ENCODE measurements around the gene TSC22D2. TPM values are rescaled to one million over a fixed set of nuclear protein-coding genes. Genes with fewer than 3 reads are reported as not detected.

TSC22D2 gene
- total RNA-seq, 2 experiments from 2014 or later = 12.3 to 16.7 TPM

- DNase-seq (no peak), ATAC-seq (no peak)
- peaks cover 53% of the 10 kb centered on the region for H3K36me3 Mint-ChIP-seq (ENCODE audit: low read depth)
- H3K27ac Mint-ChIP-seq = no peak overlapping the region
- TF ChIP-seq CTCF (IDR thresholded peaks at IDR 0.05) = no peak
- intact Hi-C loops (cut with micrococcal nuclease) = loop anchor here (10.0 kb wide), 1 partner anchor 451 kb away; no protein-coding TSS in a partner anchor
- H3K4me3 Mint-ChIP-seq = peak overlapping the region; percentile 84
- POLR2A ChIA-PET = interaction anchor here (1.0 to 1.3 kb wide), 2 partner anchors 18 to 20 kb away, joined by 3 to 4 read pairs; no protein-coding TSS in a partner anchor
- no peaks in the 10 kb centered on the region for H3K9me3 Mint-ChIP-seq
- no peaks in the 10 kb centered on the region for H3K27me3 Mint-ChIP-seq
- peaks cover 53% of the 10 kb centered on the region for H3K4me1 Mint-ChIP-seq (ENCODE audit: low read depth)
- CTCF ChIA-PET = no interaction called here
Observed at GRCh38 chr3:150414258-150414657, 6.2 kb downstream of the TSC22D2 start.

GRCh38 chr3:150414959-150415358 is 6.9 kb downstream of the TSC22D2 start:
- no peaks in the 10 kb centered on the region for H3K27me3 Mint-ChIP-seq
- peaks cover 58% of the 10 kb centered on the region for H3K4me1 Mint-ChIP-seq (ENCODE audit: low read depth)
- DNase-seq (no peak), ATAC-seq (no peak)
- H3K36me3 Mint-ChIP-seq (ENCODE audit: low read depth) = peaks cover 52% of the 10 kb centered on the region
- no peaks in the 10 kb centered on the region for H3K9me3 Mint-ChIP-seq
- peak overlapping the region; percentile 47 for H3K27ac Mint-ChIP-seq
- intact Hi-C loops (cut with micrococcal nuclease) = loop anchor here (10.0 kb wide), 1 partner anchor 450 kb away; no protein-coding TSS in a partner anchor
- POLR2A ChIA-PET = interaction anchor here (1.0 kb wide), 1 partner anchor 17 kb away, joined by 4 read pairs; no protein-coding TSS in a partner anchor
- CTCF ChIA-PET = interaction anchor here (1.2 kb wide), 2 partner anchors 10 to 29 kb away, joined by 3 to 5 read pairs; no protein-coding TSS in a partner anchor
- TF ChIP-seq CTCF (IDR thresholded peaks at IDR 0.05) = no peak
- H3K4me3 Mint-ChIP-seq = peak overlapping the region; percentile 84

- no peak for TF ChIP-seq CTCF (IDR thresholded peaks at IDR 0.05)
- no peak overlapping the region for H3K4me3 Mint-ChIP-seq
- peaks cover 58% of the 10 kb centered on the region for H3K4me1 Mint-ChIP-seq (ENCODE audit: low read depth)
- no peak for DNase-seq
- intact Hi-C loops (cut with micrococcal nuclease) = loop anchor here (10.0 kb wide), 1 partner anchor 446 kb away; no protein-coding TSS in a partner anchor
- POLR2A ChIA-PET = interaction anchor here (1.9 kb wide), 1 partner anchor 10 kb away, joined by 9 read pairs; the partner anchor contains the start of gene TSC22D2
- H3K27me3 Mint-ChIP-seq = no peaks in the 10 kb centered on the region
- H3K36me3 Mint-ChIP-seq (ENCODE audit: low read depth) = peaks cover 27% of the 10 kb centered on the region
- CTCF ChIA-PET = interaction anchor here (0.8 to 1.2 kb wide), 4 partner anchors 9 to 76 kb away, joined by 3 read pairs; partner anchors contain the start of gene TSC22D2
- ATAC-seq = no peak
- H3K9me3 Mint-ChIP-seq = no peaks in the 10 kb centered on the region
- no peak overlapping the region for H3K27ac Mint-ChIP-seq
Observed at GRCh38 chr3:150419076-150419868, 11.2 kb downstream of the TSC22D2 start.

- Mint-ChIP-seq H3K4me3 (no peak overlapping the region), H3K36me3 (ENCODE audit: low read depth) (peaks cover 21% of the 10 kb centered on the region), H3K27me3 (no peaks in the 10 kb centered on the region), H3K9me3 (no peaks in the 10 kb centered on the region), H3K27ac (no peak overlapping the region), H3K4me1 (ENCODE audit: low read depth) (peaks cover 51% of the 10 kb centered on the region)
- TF ChIP-seq CTCF (IDR thresholded peaks at IDR 0.05) = no peak
- DNase-seq (no peak), ATAC-seq (no peak)
- POLR2A ChIA-PET = interaction anchor here (1.9 kb wide), 1 partner anchor 11 kb away, joined by 9 read pairs; the partner anchor contains the start of gene TSC22D2
- CTCF ChIA-PET = interaction anchor here (1.1 kb wide), 1 partner anchor 75 kb away, joined by 3 read pairs; no protein-coding TSS in a partner anchor
- intact Hi-C loops (cut with micrococcal nuclease) = loop anchor here (10.0 kb wide), 1 partner anchor 445 kb away; no protein-coding TSS in a partner anchor
Observed at GRCh38 chr3:150419959-150420358, 11.9 kb downstream of the TSC22D2 start.
